LHCN-M2 (cell line): ENCODE measurements around the gene MLPH. TPM values are rescaled to one million over a fixed set of nuclear protein-coding genes. Genes with fewer than 3 reads are reported as not detected.

Experiments used
- DNase-seq: peaks from one replicate; pipeline ENCODE4 v3.0.0-alpha.2; 2012; ENCODE audit warnings: low read depth
- total RNA-seq: library from RNA; depleted of rRNA; stranded (reverse); fragments of >200 nt; gene quantifications from 2 replicates; pipeline ENCODE4 v1.2.3, GENCODE V29; 2014

The MLPH gene
- total RNA-seq, 1 experiment from 2014 or later = 145 TPM

- DNase-seq = no peak
These were observed 8.1 kb upstream of the MLPH start for GRCh38 chr2:237478979-237479378.

- DNase-seq = no peak
These were observed 7.3 kb upstream of the MLPH start for GRCh38 chr2:237479747-237480146.

- no peak for DNase-seq
These were observed 6.5 kb upstream of the MLPH start for GRCh38 chr2:237480556-237480955.

- DNase-seq = no peak
These were observed 6.0 kb upstream of the MLPH start for GRCh38 chr2:237480988-237481525.

GRCh38 chr2:237482485-237482884 is 4.6 kb upstream of the MLPH start:
- DNase-seq = peak; percentile 95

GRCh38 chr2:237483018-237483731 is 3.9 kb upstream of the MLPH start:
- peak; percentile 94 for DNase-seq

- DNase-seq = peak; percentile 41
These were observed 1.7 kb upstream of the MLPH start for GRCh38 chr2:237485304-237485703.

- no peak for DNase-seq
These were observed 1.2 kb upstream of the MLPH start for GRCh38 chr2:237485844-237486243.

GRCh38 chr2:237486334-237486818 is 675 bp upstream of the MLPH start:
- DNase-seq = peak; percentile 27

GRCh38 chr2:237487496-237487895 is 445 bp downstream of the MLPH start:
- DNase-seq = no peak

- DNase-seq = peak; percentile 60
These were observed 1.2 kb downstream of the MLPH start for GRCh38 chr2:237488295-237488694.

- peak; percentile 72 for DNase-seq
These were observed 2.1 kb downstream of the MLPH start for GRCh38 chr2:237488901-237489860.

GRCh38 chr2:237490009-237490711 is 3.1 kb downstream of the MLPH start:
- no peak for DNase-seq

- DNase-seq = no peak
These were observed 3.7 kb downstream of the MLPH start for GRCh38 chr2:237490795-237491194.

- DNase-seq = no peak
These were observed 4.6 kb downstream of the MLPH start for GRCh38 chr2:237491515-237492118.

GRCh38 chr2:237492137-237492890 is 5.3 kb downstream of the MLPH start:
- no peak for DNase-seq

- DNase-seq = no peak
These were observed 7.0 kb downstream of the MLPH start for GRCh38 chr2:237494066-237494465.

GRCh38 chr2:237495521-237496117 is 8.6 kb downstream of the MLPH start:
- no peak for DNase-seq

- DNase-seq = no peak
These were observed 9.4 kb downstream of the MLPH start for GRCh38 chr2:237496428-237496827.
